K562 (cell line): ENCODE data around the gene AMBP.

Source experiments
- GABPB1 ChIP-seq: sonication (generic); formaldehyde crosslinking; IDR thresholded peaks from 2 replicates; pipeline ENCODE4 v1.8.0; 2022; ENCODE audit warnings: mild to moderate bottlenecking, missing genetic modification reagents
- SMAD3 ChIP-seq: fragments of 450-650 bp; formaldehyde crosslinking; conservative IDR thresholded peaks from 2 replicates; pipeline ENCODE4 v1.4.0; 2020; ENCODE audit warnings: mild to moderate bottlenecking
- ZNF76 ChIP-seq: fragments of 250-450 bp; sonication (Bioruptor Pico); IDR thresholded peaks from 2 replicates; pipeline ENCODE4 v1.4.0; 2020; ENCODE audit warnings: mild to moderate bottlenecking, moderate library complexity, borderline replicate concordance

DNA sequence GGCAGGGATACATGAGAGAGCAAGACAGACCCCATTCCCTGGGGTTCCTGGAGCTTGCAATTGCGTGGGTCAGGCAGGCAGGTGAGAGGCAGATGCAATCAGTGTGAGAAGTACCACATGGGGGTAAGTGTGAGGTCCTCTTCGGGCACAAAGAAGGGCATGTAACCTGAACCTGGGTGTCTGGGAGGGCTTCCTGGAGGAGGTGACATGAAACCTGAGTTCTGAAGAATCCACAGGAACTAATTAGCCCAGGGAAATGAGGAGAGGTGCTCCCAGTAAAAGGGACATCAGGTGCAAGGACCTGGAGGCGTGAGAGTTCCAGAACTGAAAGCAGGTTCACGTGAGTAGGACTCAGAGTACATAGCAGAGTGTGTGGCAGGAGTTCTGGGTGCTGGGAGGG, 2.5 kb downstream of the AMBP start:
- TF ChIP-seq GABPB1 (no peak), SMAD3 (CRISPR knock-in tag) (no peak), ZNF76 (CRISPR knock-in tag) (no peak)
